ENCODE results near the gene KIRREL2.
"Not testable (repeated sequence)": the region's sequence is repeated elsewhere in the genome, so short reads cannot be mapped to it uniquely, and the experiment has no call there.

Gene KIRREL2

DNA sequence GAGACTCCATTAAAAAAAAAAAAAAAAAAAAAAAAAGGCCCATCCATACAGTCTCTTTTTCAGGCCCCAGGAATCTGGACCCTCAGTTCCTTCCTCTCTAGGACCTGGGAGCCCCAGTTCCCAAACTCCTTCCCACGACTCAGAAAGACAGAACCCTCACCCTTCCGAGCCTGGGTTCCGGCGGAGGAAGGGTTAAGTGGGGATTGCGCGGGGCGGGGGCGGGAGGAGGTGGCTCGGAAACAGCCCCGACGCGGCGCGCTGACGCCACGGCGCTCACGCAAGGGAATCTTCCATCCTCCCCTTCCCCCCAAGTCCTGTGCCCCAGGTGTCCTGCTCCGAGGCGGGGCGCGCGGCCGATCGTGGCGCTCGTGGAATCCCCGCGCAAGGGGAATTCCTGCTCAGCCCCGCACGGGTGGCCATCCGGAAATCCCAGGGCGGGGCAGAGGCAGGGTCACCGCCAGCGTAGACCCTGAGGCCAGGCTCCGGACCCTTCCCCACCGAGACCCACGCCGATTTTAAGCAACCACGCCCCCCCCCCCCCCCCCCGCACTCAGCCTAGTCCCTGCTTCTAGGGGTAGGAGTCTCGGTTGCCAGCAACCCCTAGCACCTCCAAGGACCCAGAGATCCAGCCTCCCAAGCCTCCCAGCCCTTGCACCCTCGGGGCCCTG lies 43.0 kb downstream of the KIRREL2 start:
- peak; percentile 78 for DNase-seq

GRCh38 chr19:35901055-35901644 lies 44.4 kb downstream of the KIRREL2 start:
- DNase-seq: peak; percentile 69

GRCh38 chr19:35901854-35902661 lies 45.3 kb downstream of the KIRREL2 start, which contains the start of gene HCST:
Gene HCST (plus strand): TSS chr19:35902529. CDS start chr19:35902594, 65 bp downstream.
- DNase-seq: peak; percentile 4

- DNase-seq: no peak
Measured at GRCh38 chr19:35902870-35903475, 46.3 kb downstream of the KIRREL2 start.

- peak; percentile 64 for DNase-seq
Measured at GRCh38 chr19:35903550-35904179, 47.0 kb downstream of the KIRREL2 start.

- DNase-seq: no peak
Measured at GRCh38 chr19:35904311-35905068, 47.8 kb downstream of the KIRREL2 start.

DNA sequence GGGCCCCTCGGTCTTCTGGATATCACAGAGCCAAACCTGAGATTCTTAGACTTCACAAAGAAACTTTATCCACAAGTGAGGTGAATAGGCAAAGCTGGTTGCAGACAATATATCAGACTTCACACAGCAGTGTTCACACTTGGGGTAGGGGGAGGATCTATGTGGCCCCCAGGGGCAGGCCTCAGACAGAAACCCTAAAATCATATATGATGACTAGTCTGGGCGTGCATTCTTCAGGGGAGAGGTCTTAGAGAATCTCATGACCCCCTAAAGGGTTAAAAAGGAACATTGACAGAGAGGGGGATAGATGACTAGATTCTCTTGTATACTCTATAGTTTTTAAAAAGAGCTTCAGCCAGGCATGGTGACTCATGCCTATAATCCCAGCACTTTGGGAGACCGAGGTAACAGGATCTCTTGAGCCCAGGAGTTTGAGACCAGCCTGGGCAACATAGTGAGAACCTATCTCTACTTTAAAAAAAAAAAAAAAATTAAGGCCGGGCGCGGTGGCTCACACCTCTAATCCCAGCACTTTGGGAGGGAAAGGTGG lies 48.5 kb downstream of the KIRREL2 start:
- no peak for DNase-seq

DNA sequence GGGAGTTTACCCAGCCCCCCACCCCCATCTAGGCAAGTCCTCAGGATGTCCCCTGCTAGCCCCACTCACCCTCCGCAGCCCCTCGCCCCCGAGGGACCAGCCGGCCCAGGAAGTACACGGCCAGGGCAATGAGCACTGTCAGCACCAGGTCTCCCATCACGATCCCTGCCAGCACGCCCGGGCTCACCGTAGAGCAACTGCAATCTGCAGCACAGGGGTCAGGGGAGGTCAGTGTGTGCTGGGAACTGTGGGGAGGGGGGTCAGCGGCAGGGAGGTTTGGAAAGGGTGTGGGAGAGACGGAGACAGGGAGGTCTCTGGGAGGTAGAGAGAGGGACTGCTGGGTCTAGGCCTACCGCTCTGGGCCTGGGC lies 50.6 kb downstream of the KIRREL2 start:
- DNase-seq: no peak

DNA sequence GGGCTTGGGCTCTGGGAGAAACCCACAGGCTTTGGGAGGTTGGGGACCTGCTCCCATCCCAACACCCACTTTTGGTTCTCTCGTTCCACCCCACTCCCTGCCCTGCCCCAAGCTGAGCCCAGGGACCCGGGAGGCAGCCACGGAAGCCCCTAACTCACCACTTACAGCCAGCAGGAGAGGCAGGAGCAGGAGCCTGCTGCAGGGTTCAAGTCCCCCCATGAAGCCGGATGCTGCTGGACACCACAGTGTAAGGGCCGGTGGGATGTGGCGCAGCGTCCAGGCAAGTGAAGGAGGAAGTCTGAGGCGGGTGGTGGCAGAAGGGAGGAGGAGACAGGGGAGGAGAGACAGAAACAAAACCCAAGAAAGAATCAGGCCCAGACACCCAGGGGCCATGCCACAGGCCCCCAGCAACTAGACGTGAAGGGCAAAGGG lies 51.3 kb downstream of the KIRREL2 start, which contains the start of gene TYROBP:
TSS of gene TYROBP (minus strand) at position 286 of the 432 bp plus-strand sequence. CDS start at position 219, 67 bp downstream.
- no peak for DNase-seq

DNA sequence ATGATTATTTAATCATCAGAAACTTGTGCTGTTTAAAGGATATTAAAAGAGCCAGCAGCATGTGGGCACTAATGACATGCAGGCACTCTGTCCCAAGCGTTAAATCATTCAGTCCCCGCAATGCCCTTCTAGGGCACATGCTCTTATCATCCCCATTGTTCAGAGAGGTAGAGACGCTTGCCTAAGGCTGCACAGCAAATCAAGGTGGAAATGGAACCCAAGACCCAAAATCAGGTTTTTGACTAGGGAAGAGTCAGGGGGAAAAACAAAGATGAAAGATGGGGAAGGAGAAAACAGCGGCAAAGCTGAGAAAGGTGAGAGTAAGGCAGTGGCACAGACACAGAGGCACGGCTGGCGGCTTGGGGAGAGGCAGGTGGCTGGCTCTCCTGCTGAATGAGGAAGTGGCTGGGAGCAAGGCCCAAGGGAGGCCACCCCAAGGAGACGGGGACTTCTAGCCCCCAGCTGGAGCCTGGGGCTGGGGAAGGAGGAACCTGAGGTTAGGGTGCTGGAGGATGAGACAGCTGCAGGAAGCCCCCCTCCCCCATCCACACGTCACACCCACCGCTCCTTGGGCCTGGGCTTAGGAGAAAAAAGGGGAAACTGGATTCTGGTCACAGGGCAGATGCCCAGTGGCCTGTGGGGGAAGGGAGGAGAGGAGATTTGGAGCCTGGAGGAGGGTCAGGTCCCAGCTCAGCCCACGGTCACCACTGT lies 52.4 kb downstream of the KIRREL2 start:
- DNase-seq: no peak

DNA sequence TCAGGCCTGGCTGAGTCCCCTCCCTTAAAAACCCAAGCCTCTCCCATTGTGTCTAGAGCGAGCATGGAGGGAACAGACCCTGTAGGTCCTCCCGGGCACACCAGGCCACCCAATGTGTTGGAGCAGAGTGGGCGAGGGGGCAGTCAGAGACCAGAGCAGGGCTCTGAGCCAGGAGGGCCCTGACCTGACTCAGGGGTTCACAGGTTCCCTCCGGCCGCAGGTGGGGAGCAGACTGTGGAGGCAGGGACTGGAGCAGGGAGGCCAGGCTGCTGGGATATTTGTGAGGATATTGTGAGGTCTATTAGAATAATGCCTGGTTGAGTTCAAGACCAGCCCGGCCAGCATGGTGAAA lies 52.9 kb downstream of the KIRREL2 start:
- no peak for DNase-seq

DNA sequence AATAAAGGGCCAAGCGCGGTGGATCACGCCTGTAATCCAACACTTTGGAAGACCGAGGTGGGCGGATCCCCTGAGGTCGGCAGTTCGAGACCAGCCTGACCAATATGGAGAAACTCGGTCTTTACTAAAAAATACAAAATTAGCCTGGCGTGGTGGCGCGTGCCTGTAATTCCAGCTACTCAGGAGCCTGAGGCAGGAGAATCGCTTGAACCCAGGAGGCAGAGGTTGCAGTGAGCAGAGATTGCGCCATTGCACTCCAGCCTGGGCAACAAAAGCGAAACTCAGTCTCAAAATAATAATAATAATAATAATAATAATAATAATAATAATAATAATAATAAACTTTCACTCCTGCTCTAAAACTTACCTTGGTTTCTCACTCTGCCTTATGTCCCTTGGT lies 53.6 kb downstream of the KIRREL2 start:
- DNase-seq: not testable (repeated sequence)

GRCh38 chr19:35911173-35911572 lies 54.5 kb downstream of the KIRREL2 start:
- no peak for DNase-seq

DNA sequence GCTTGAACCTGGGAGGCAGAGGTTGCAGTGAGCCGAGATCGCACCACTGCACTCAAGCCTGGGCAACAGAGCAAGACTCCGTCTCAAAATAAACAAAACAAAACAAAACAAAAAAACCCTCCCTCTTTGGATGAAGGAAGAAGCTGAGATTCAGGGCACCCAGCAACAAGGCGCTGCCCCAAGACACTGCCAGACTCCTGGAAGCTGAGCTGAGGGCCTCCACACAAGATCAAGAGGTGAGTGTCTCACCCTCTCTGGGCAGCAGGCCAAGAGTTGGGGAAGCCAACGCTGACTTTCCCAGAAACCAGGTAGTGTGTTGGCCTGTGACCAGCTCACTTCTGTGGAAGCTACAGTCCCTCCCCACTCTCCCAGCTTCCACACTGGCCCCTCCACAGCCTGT lies 55.1 kb downstream of the KIRREL2 start:
- peak; percentile 51 for DNase-seq

DNA sequence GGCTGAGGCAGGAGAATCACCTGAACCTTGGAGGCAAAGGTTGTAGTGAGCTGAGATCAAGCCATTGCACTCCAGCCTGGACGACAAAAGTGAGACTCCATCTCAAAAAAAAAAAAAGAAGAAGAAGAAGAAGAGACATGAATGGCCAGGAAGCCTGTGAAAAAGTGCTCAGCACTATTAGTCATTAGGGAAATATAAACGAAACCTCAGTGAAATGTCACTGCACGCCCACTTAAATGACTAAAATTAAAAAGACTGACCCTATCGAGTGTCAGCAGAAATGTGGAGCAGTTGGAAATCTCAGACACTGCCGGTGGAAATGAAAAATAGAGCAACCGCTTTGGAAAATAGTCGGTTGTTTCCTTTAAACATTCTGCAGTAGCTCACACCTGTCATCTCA lies 56.9 kb downstream of the KIRREL2 start:
- DNase-seq: peak; percentile 15

DNA sequence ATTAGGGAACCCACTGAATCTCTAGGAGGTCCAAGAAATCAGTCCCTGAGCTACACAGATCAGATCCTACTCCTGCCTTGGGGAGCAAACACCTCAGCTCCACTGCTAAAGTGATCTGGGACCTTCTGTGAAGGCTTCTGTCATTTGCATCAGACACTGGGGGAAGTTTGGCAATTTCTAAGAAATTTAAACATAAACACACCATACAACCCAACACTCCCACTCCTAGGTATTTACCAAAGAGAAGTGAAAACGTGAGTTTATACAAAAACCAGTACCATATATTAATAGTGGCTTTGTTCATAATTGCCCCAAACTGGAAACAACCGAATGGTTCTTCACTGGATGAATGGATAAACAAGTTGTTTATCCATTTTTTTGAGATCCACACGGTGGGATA lies 58.7 kb downstream of the KIRREL2 start:
- DNase-seq: no peak

Data from kidney glomerular epithelial cell (primary cell).